Activated T-cell treated with anti-CD3 and anti-CD28 coated beads, Interleukin-2, amount 50 U/mL, for 4 hours (primary cell): ENCODE measurements around the gene ADI1. TPM values are rescaled to one million over a fixed set of nuclear protein-coding genes. Genes with fewer than 3 reads are reported as not detected.
"Not testable (repeated sequence)": the region's sequence is repeated elsewhere in the genome, so short reads cannot be mapped to it uniquely, and the experiment has no call there.

Source experiments
- ATAC-seq, 2 donors: fragments of 200-7000 bp; cut with Tn5 transposase; one replicate each; pipeline ENCODE4 v1.10.0; 2021
- DNase-seq: peaks from one replicate; pipeline ENCODE4 v3.0.0-alpha.2; 2020
- H3K27me3 Mint-ChIP-seq: one replicate; pipeline ENCODE4 v1.8.0; 2021; ENCODE audit warnings: low read depth, mixed read lengths
- H3K36me3 Mint-ChIP-seq: one replicate; pipeline ENCODE4 v1.8.0; 2022; ENCODE audit warnings: mixed read lengths; ENCODE audit not compliant: insufficient read depth
- H3K4me1 Mint-ChIP-seq: one replicate; pipeline ENCODE4 v1.8.0; 2021; ENCODE audit warnings: low read depth, mixed read lengths
- H3K4me3 Mint-ChIP-seq: one replicate; pipeline ENCODE4 v1.8.0; 2021; ENCODE audit warnings: mild to moderate bottlenecking, moderate library complexity, mixed read lengths
- H3K9me3 Mint-ChIP-seq: one replicate; pipeline ENCODE4 v1.8.0; 2021; ENCODE audit warnings: mixed read lengths
- total RNA-seq, 3 donors: library from RNA; stranded (reverse); gene quantifications; one replicate each; pipeline ENCODE4 v1.2.1, GENCODE V29; 2021

Gene ADI1
- total RNA-seq, 3 donors from 2014 or later: 25.6 to 28.4 (median 25.7) TPM

- ATAC-seq (peak; percentile 24 to 50), DNase-seq (no peak)
- Mint-ChIP-seq H3K4me3 (no peak overlapping the region), H3K36me3 (peaks cover 16% of the 10 kb centered on the region), H3K9me3 (no peaks in the 10 kb centered on the region), H3K27me3 (no peaks in the 10 kb centered on the region), H3K4me1 (peaks cover 5% of the 10 kb centered on the region)
These were observed 57.4 kb downstream of the ADI1 start for GRCh38 chr2:3461801-3462492.

GRCh38 chr2:3460831-3461800, 58.2 kb downstream of the ADI1 start:
- Mint-ChIP-seq H3K4me3 (no peak overlapping the region), H3K27me3 (no peaks in the 10 kb centered on the region), H3K36me3 (peaks cover 20% of the 10 kb centered on the region), H3K4me1 (peaks cover 5% of the 10 kb centered on the region), H3K9me3 (no peaks in the 10 kb centered on the region)
- DNase-seq (no peak), ATAC-seq (no peak)

- DNase-seq (no peak), ATAC-seq (no peak)
- H3K4me3 Mint-ChIP-seq: no peak overlapping the region
- H3K27me3 Mint-ChIP-seq: no peaks in the 10 kb centered on the region
- H3K4me1 Mint-ChIP-seq: peaks cover 5% of the 10 kb centered on the region
- H3K36me3 Mint-ChIP-seq: peaks cover 28% of the 10 kb centered on the region
- no peaks in the 10 kb centered on the region for H3K9me3 Mint-ChIP-seq
These were observed 59.2 kb downstream of the ADI1 start for GRCh38 chr2:3460156-3460555.

GRCh38 chr2:3459185-3460015, 59.9 kb downstream of the ADI1 start:
- peaks cover 25% of the 10 kb centered on the region for H3K36me3 Mint-ChIP-seq
- H3K4me3 Mint-ChIP-seq: no peak overlapping the region
- H3K9me3 Mint-ChIP-seq: no peaks in the 10 kb centered on the region
- no peak for ATAC-seq
- no peak for DNase-seq
- no peaks in the 10 kb centered on the region for H3K27me3 Mint-ChIP-seq
- H3K4me1 Mint-ChIP-seq: peaks cover 5% of the 10 kb centered on the region

- no peak for DNase-seq
- H3K9me3 Mint-ChIP-seq: no peaks in the 10 kb centered on the region
- H3K36me3 Mint-ChIP-seq: peaks cover 22% of the 10 kb centered on the region
- H3K4me1 Mint-ChIP-seq: peaks cover 5% of the 10 kb centered on the region
- no peak overlapping the region for H3K4me3 Mint-ChIP-seq
- H3K27me3 Mint-ChIP-seq: no peaks in the 10 kb centered on the region
- ATAC-seq: no peak
These were observed 60.7 kb downstream of the ADI1 start for GRCh38 chr2:3458396-3459184.

GRCh38 chr2:3457524-3458395, 61.6 kb downstream of the ADI1 start:
- no peaks in the 10 kb centered on the region for H3K27me3 Mint-ChIP-seq
- DNase-seq (no peak), ATAC-seq (no peak)
- H3K36me3 Mint-ChIP-seq: peaks cover 19% of the 10 kb centered on the region
- no peaks in the 10 kb centered on the region for H3K9me3 Mint-ChIP-seq
- no peak overlapping the region for H3K4me3 Mint-ChIP-seq
- H3K4me1 Mint-ChIP-seq: peaks cover 5% of the 10 kb centered on the region

GRCh38 chr2:3456125-3456524, 63.2 kb downstream of the ADI1 start:
- no peak for DNase-seq
- Mint-ChIP-seq H3K36me3 (peaks cover 18% of the 10 kb centered on the region), H3K4me3 (no peak overlapping the region), H3K9me3 (no peaks in the 10 kb centered on the region), H3K4me1 (no peaks in the 10 kb centered on the region), H3K27me3 (no peaks in the 10 kb centered on the region)
- no peak for ATAC-seq

- no peak overlapping the region for H3K4me3 Mint-ChIP-seq
- no peaks in the 10 kb centered on the region for H3K4me1 Mint-ChIP-seq
- no peaks in the 10 kb centered on the region for H3K9me3 Mint-ChIP-seq
- ATAC-seq (no peak), DNase-seq (no peak)
- H3K36me3 Mint-ChIP-seq: peaks cover 20% of the 10 kb centered on the region
- H3K27me3 Mint-ChIP-seq: no peaks in the 10 kb centered on the region
These were observed 64.5 kb downstream of the ADI1 start for GRCh38 chr2:3454802-3455201.

- not testable (repeated sequence) for H3K27me3 Mint-ChIP-seq, DNase-seq, H3K4me1 Mint-ChIP-seq, H3K9me3 Mint-ChIP-seq, ATAC-seq, H3K4me3 Mint-ChIP-seq
- peaks cover 24% of the 10 kb centered on the region for H3K36me3 Mint-ChIP-seq
These were observed 65.3 kb downstream of the ADI1 start for GRCh38 chr2:3454005-3454404.

GRCh38 chr2:3453190-3453999, 65.9 kb downstream of the ADI1 start:
- H3K27me3 Mint-ChIP-seq: no peaks in the 10 kb centered on the region

GRCh38 chr2:3451926-3452671, 67.2 kb downstream of the ADI1 start:
- no peak for ATAC-seq
- Mint-ChIP-seq H3K4me1 (no peaks in the 10 kb centered on the region), H3K4me3 (no peak overlapping the region), H3K36me3 (peaks cover 30% of the 10 kb centered on the region), H3K9me3 (no peaks in the 10 kb centered on the region), H3K27me3 (no peaks in the 10 kb centered on the region)
- no peak for DNase-seq

More at GRCh38 chr2:3453190-3453999, 65.9 kb downstream of the ADI1 start:
- DNase-seq (no peak), ATAC-seq (no peak)
- no peaks in the 10 kb centered on the region for H3K4me1 Mint-ChIP-seq
- H3K4me3 Mint-ChIP-seq: no peak overlapping the region
- H3K36me3 Mint-ChIP-seq: peaks cover 26% of the 10 kb centered on the region
- no peaks in the 10 kb centered on the region for H3K9me3 Mint-ChIP-seq

GRCh38 chr2:3451169-3451568, 68.2 kb downstream of the ADI1 start:
- H3K9me3 Mint-ChIP-seq: no peaks in the 10 kb centered on the region
- peaks cover 30% of the 10 kb centered on the region for H3K36me3 Mint-ChIP-seq
- no peaks in the 10 kb centered on the region for H3K4me1 Mint-ChIP-seq
- H3K27me3 Mint-ChIP-seq: no peaks in the 10 kb centered on the region
- DNase-seq (no peak), ATAC-seq (no peak)
- H3K4me3 Mint-ChIP-seq: no peak overlapping the region
